GM23248 (cell line): Measurements from ENCODE around the gene LYPD6B. TPM values are rescaled to one million over a fixed set of nuclear protein-coding genes. Genes with fewer than 3 reads are reported as not detected.

Source experiments
- DNase-seq: peaks from one replicate; pipeline ENCODE4 v3.0.0-alpha.2; 2015
- H2AFZ ChIP-seq: fragments of 200-600 bp; sonication (generic); 2 replicates; pipeline ENCODE4 v1.6.1; 2016; ENCODE audit warnings: antibody characterized with exemption
- H3F3A ChIP-seq: fragments of 200-600 bp; sonication (generic); 2 replicates; pipeline ENCODE4 v1.6.1; 2016; ENCODE audit warnings: mild to moderate bottlenecking, antibody characterized with exemption, mixed run types; ENCODE audit not compliant: insufficient read depth
- H3K27ac ChIP-seq: fragments of 200-600 bp; sonication (generic); 2 replicates; pipeline ENCODE4 v1.5.1; 2016; ENCODE audit warnings: mild to moderate bottlenecking
- H3K27me3 ChIP-seq: fragments of 200-600 bp; sonication (generic); replicated peaks from 2 replicates; pipeline ENCODE4 v1.6.1; 2016; ENCODE audit warnings: mild to moderate bottlenecking; ENCODE audit not compliant: insufficient read depth
- H3K36me3 ChIP-seq: fragments of 200-600 bp; sonication (generic); 2 replicates; pipeline ENCODE4 v1.6.1; 2016; ENCODE audit warnings: low read depth, mild to moderate bottlenecking
- H3K4me1 ChIP-seq: fragments of 200-600 bp; sonication (generic); 2 replicates; pipeline ENCODE4 v1.6.1; 2016; ENCODE audit warnings: mild to moderate bottlenecking; ENCODE audit not compliant: insufficient read depth
- H3K4me2 ChIP-seq: fragments of 200-600 bp; sonication (generic); one replicate; pipeline ENCODE4 v1.6.1; 2016; ENCODE audit warnings: mild to moderate bottlenecking; ENCODE audit not compliant: unreplicated experiment
- H3K4me3 ChIP-seq: fragments of 200-600 bp; sonication (generic); 2 replicates; pipeline ENCODE4 v1.5.1; 2016; ENCODE audit warnings: mild to moderate bottlenecking
- H3K79me2 ChIP-seq: fragments of 200-600 bp; sonication (generic); 2 replicates; pipeline ENCODE4 v1.6.1; 2016; ENCODE audit warnings: mild to moderate bottlenecking; ENCODE audit not compliant: insufficient read depth
- H3K9ac ChIP-seq: fragments of 200-600 bp; sonication (generic); 2 replicates; pipeline ENCODE4 v1.6.1; 2016; ENCODE audit warnings: mild to moderate bottlenecking
- H3K9me2 ChIP-seq: fragments of 200-600 bp; sonication (generic); 2 replicates; pipeline ENCODE4 v1.6.1; 2016; ENCODE audit warnings: mixed run types, mild to moderate bottlenecking, moderate library complexity; ENCODE audit not compliant: insufficient read depth
- H3K9me3 ChIP-seq: fragments of 200-600 bp; sonication (generic); one replicate; pipeline ENCODE4 v1.6.1; 2017; ENCODE audit warnings: low read depth
- H4K20me1 ChIP-seq: fragments of 200-600 bp; sonication (generic); 2 replicates; pipeline ENCODE4 v1.6.0; 2016; ENCODE audit not compliant: insufficient read depth
- EZH2 ChIP-seq: fragments of 200-600 bp; sonication (generic); IDR thresholded peaks from 2 replicates; pipeline ENCODE4 v1.6.1; 2018; ENCODE audit warnings: antibody characterized with exemption, mild to moderate bottlenecking; ENCODE audit not compliant: insufficient read depth, poor library complexity, severe bottlenecking
- EZH2phosphoT487 ChIP-seq: fragments of 200-600 bp; sonication (generic); IDR thresholded peaks from 2 replicates; pipeline ENCODE4 v1.6.1; 2018; ENCODE audit warnings: antibody characterized with exemption, moderate library complexity, mild to moderate bottlenecking, low read depth; ENCODE audit not compliant: insufficient read depth
- WGBS, 2 experiments: methylation state at CpG; one replicate each; pipeline ENCODE4 v1.1.6; 2015 to 2017; ENCODE audit warnings: low lambda C conversion rate in 2 of 2, low coverage in 1 of 2; ENCODE audit errors: missing lambda C conversion rate in 2 of 2; 5-methylcytosine and 5-hydroxymethylcytosine counted together
- in situ Hi-C: fragments of 300-500 bp; cut with MboI; formaldehyde crosslinking; loops from 2 replicates; pipeline ENCODE4 v1.15.0; 2020
- polyA plus RNA-seq: library from polyadenylated mRNA; unstranded; fragments of >200 nt; fragmentation: Nextera tagmentation; extraction: Ambion mirVana; gene quantifications from 2 replicates; pipeline ENCODE4 v1.2.1, GENCODE V29; 2016
- total RNA-seq: library from RNA; depleted of rRNA; stranded (reverse); fragments of >200 nt; shearing (Covaris generic); gene quantifications from 2 replicates; pipeline ENCODE4 v1.2.3, GENCODE V29; 2014

Gene LYPD6B
- total and polyA plus RNA-seq, 2 experiments from 2014 or later: 3.9 to 11.4 TPM

GRCh38 chr2:149015501-149015900 is 23.0 kb upstream of the LYPD6B start:
- H3K36me3 ChIP-seq: no peaks in the 10 kb centered on the region
- no peaks in the 10 kb centered on the region for H3K9me3 ChIP-seq
- in situ Hi-C loops: loop anchor here (5.0 kb wide), 1 partner anchor 547 kb away; no protein-coding TSS in a partner anchor
- no peaks in the 10 kb centered on the region for H3F3A ChIP-seq
- 83 to 91% methylated on average over 1 of the region's 1 CpG for WGBS, 2 experiments
- DNase-seq: no peak
- H3K79me2 ChIP-seq: no peaks in the 10 kb centered on the region
- no peaks in the 10 kb centered on the region for H4K20me1 ChIP-seq
- no peak overlapping the region for H3K4me2 ChIP-seq
- no peak overlapping the region for H3K27ac ChIP-seq
- H3K4me1 ChIP-seq: no peaks in the 10 kb centered on the region
- H3K9ac ChIP-seq: no peak overlapping the region
- no peaks in the 10 kb centered on the region for H3K27me3 ChIP-seq
- H3K9me2 ChIP-seq: no peaks in the 10 kb centered on the region
- TF ChIP-seq EZH2: no peak
- TF ChIP-seq EZH2phosphoT487: no peak
- H3K4me3 ChIP-seq: no peak overlapping the region
- no peak overlapping the region for H2AFZ ChIP-seq

- H3K9me3 ChIP-seq: no peaks in the 10 kb centered on the region
- no peaks in the 10 kb centered on the region for H3F3A ChIP-seq
- WGBS, 2 experiments: 80 to 85% methylated on average over 4 of the region's 4 CpGs
- H3K4me2 ChIP-seq: no peak overlapping the region
- H4K20me1 ChIP-seq: no peaks in the 10 kb centered on the region
- no peak overlapping the region for H2AFZ ChIP-seq
- H3K27me3 ChIP-seq: no peaks in the 10 kb centered on the region
- no peak for DNase-seq
- H3K9ac ChIP-seq: no peak overlapping the region
- H3K36me3 ChIP-seq: no peaks in the 10 kb centered on the region
- H3K4me1 ChIP-seq: no peaks in the 10 kb centered on the region
- in situ Hi-C loops: loop anchor here (5.0 kb wide), 1 partner anchor 546 kb away; no protein-coding TSS in a partner anchor
- no peak overlapping the region for H3K4me3 ChIP-seq
- H3K27ac ChIP-seq: no peak overlapping the region
- no peak for TF ChIP-seq EZH2phosphoT487
- no peak for TF ChIP-seq EZH2
- H3K9me2 ChIP-seq: no peaks in the 10 kb centered on the region
- no peaks in the 10 kb centered on the region for H3K79me2 ChIP-seq
These were observed 22.5 kb upstream of the LYPD6B start for GRCh38 chr2:149015926-149016563.

DNA sequence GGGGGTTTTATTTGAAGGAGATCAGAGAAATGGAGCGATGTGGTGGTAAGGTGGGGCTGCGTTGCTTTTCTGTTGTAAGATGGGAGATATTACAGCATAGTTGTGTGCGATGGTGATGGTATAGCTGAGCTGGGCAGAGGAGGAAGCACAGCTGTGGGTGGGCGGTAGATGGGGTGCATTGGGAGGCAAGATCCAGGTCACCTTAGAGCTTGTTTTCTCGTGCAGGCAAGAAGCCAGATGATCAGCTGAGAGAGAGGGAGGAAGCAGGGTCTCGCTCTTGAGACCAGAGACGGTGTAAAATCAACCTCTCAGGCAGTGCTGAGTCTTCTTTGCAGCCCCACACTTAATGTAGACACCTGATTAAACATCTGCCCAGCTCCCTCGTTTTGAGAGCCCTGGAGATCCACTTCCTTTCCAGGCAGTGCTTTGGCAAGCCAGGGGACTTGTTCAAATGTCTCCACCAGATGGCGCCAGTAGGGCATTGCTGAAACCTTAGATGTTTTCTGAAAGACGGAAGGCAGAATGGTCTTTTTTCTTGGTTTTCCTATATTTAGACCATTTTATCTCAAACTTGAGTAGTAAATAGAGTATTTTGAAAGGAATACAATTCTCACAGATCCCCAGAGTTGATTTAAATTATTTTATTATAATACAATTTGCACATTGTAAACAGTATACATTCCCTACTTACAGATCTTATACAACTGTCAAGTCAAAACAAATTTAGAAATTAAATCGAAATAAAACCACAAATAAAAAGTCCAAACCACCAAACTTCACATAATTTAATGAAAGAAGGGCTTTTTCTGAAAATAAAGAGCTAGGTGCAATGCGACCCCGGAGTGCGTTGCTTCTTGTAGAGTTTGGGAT is 21.1 kb upstream of the LYPD6B start:
- Histone ChIP-seq H3K79me2 (no peaks in the 10 kb centered on the region), H3K4me1 (no peaks in the 10 kb centered on the region), H4K20me1 (no peaks in the 10 kb centered on the region), H2AFZ (no peak overlapping the region), H3K4me3 (no peak overlapping the region), H3K36me3 (no peaks in the 10 kb centered on the region), H3K9ac (no peak overlapping the region), H3K4me2 (no peak overlapping the region), H3K9me2 (no peaks in the 10 kb centered on the region), H3F3A (no peaks in the 10 kb centered on the region), H3K9me3 (no peaks in the 10 kb centered on the region), H3K27ac (no peak overlapping the region), H3K27me3 (no peaks in the 10 kb centered on the region)
- peak; percentile 82 for DNase-seq
- 49 to 50% methylated on average over 14 of the region's 14 CpGs for WGBS, 2 experiments
- in situ Hi-C loops: loop anchor here (5.0 kb wide), 1 partner anchor 545 kb away; no protein-coding TSS in a partner anchor
- no peak for TF ChIP-seq EZH2
- TF ChIP-seq EZH2phosphoT487: no peak

- Histone ChIP-seq H3K27me3 (no peaks in the 10 kb centered on the region), H3K27ac (no peak overlapping the region), H3K9ac (no peak overlapping the region), H3K4me1 (no peaks in the 10 kb centered on the region), H3K79me2 (no peaks in the 10 kb centered on the region), H3K4me2 (no peak overlapping the region), H3K9me2 (no peaks in the 10 kb centered on the region), H3F3A (no peaks in the 10 kb centered on the region), H2AFZ (no peak overlapping the region), H3K36me3 (no peaks in the 10 kb centered on the region), H4K20me1 (no peaks in the 10 kb centered on the region), H3K9me3 (no peaks in the 10 kb centered on the region), H3K4me3 (no peak overlapping the region)
- TF ChIP-seq EZH2 (no peak), EZH2phosphoT487 (no peak)
- DNase-seq: no peak
- in situ Hi-C loops: loop anchor here (5.0 kb wide), 1 partner anchor 543 kb away; no protein-coding TSS in a partner anchor
- 68 to 76% methylated on average over 3 of the region's 3 CpGs for WGBS, 2 experiments
These were observed 19.5 kb upstream of the LYPD6B start for GRCh38 chr2:149018981-149019380.
